HG02798 (cell line): ENCODE data around the gene GATAD2A.

Experiments
- ATAC-seq: cut with Tn5 transposase; IDR thresholded peaks from one replicate; pipeline ENCODE4 v1.9.1; 2021; ENCODE audit warnings: mild to moderate bottlenecking; ENCODE audit not compliant: unreplicated experiment, poor library complexity

The GATAD2A gene

GRCh38 chr19:19553670-19554069 is 148.2 kb downstream of the GATAD2A start:
- ATAC-seq: no peak

DNA sequence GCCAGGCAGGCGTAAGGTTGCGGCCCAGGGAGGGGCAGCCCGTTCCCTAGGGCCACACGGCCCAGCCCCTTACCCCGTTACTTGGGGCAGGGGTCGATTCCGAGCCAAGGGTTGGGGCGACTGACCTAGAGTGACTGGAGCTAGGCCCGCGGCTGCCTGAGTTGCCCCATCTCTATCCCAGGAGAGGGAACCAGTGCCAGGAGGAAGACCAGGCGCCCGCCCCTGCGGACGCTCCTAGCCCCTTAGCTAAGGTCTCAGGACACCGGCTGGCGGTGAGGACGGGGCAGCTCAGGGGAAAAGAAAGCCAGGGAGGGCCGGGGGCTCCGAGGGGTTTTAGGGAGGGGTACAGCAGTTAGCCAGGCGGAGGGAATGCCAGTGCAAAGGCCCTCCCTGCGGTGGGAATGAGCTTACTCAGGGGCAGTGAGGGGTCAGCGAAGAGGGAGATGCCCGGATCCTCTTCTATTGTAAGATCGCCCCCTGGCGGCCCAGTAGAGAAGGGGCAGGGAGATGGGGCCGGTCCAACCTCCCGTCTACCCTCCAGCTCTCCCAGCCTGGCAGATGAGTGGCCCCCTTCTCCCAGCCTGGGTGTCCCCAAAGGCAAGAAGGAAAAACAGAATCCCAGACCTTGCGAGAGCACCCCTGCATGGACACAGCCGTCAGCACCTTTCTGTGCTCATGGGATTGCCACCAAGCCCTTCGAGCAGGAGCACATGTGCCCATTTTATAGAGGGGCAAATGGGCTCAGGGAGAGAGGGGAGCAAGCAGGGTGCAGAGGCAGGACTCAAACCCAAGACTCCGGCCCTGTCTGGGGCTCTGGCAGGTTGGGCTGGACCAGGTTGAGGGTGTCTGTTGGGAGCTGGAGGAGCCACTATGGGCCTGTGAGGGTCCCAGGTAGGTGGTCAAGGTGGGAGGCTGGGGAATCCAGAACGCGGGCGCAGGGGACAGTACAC is 148.9 kb downstream of the GATAD2A start:
- ATAC-seq: no peak

GRCh38 chr19:19558055-19558454 is 152.6 kb downstream of the GATAD2A start:
- no peak for ATAC-seq
